Pons (tissue), 1 donor: Measurements from ENCODE around the gene IGSF8.
"Not testable (repeated sequence)": the region's sequence is repeated elsewhere in the genome, so short reads cannot be mapped to it uniquely, and the experiment has no call there.

Experiments
- DNase-seq: peaks from one replicate; pipeline ENCODE4 v3.0.0-alpha.2; 2016; ENCODE audit warnings: low spot score

Gene IGSF8

GRCh38 chr1:160127381-160127780 lies 29.0 kb upstream of the IGSF8 start:
- no peak for DNase-seq

GRCh38 chr1:160126342-160126741 lies 27.9 kb upstream of the IGSF8 start:
- not testable (repeated sequence) for DNase-seq

DNA sequence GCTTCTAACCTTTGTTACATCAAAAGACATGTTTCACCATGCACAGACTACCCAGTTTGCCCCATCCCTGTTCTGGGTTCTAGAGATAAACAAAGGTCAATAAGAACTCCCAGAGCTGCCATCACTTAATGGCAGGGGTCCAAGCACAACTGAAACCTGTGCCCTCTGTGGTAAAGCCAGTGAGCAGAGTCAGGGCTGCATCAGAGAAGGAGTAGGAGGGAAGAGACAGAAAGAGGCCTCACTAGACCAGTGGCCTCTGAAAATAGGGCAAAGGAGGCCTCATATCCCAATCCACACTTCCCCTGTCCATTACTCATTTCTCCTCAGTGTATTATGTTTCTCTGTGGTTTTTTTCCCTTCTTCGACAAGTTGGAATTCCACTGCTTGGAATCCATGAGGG lies 27.3 kb upstream of the IGSF8 start:
- DNase-seq = no peak

DNA sequence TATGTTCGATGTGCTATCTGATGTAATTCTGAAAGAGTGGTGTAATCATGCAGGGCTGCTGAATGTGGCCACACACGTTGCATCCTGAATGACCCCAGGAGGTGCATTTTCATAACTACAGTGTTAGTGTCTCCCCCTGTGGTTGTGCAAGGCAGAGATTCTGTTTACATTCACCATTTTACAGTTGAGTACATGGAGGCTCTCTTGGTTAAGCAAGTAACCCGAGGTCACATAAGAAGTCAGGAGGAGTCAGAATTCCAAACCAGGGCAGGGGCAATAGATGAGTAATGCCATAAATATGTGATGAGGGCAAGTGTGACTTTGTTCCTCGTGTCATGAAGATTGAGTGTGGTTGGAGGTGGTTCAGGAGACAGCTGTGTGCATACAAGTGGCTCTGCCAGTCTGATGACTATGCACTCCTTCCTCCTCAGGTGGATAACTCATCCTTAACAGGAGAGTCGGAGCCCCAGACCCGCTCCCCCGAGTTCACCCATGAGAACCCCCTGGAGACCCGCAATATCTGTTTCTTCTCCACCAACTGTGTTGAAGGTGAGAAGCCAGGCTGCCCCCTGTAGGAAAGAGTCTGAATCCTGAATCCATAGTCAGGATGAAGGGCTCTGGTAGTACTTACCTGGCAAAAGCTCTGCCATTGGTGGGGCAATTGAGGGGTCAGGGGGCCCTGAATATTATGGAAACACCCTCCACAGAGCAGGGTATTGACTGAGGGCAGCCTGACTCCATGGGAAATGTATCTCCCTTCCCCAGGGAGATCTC lies 26.5 kb upstream of the IGSF8 start:
- no peak for DNase-seq

GRCh38 chr1:160123726-160124125 lies 25.3 kb upstream of the IGSF8 start:
- DNase-seq = no peak

- DNase-seq = no peak
These were observed 24.6 kb upstream of the IGSF8 start for GRCh38 chr1:160122978-160123495.

DNA sequence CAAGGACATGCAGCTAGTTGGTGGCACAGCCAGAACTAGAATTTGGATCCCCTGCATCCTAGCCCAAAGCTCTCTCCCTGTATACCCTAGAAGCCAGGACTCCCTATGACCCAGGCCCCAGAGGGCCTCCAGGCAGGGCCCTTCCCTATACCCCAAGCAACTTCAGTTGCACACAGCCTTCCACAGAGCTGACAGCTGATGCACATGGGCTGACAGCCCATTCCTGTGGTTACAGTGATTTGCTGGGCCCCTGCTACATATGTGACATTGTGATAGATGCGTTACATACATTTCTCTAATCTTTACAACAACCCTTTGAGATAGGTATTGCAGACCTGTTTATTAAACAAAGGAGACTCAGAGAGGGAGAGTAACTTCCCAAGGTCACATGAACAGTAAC lies 23.0 kb upstream of the IGSF8 start:
- no peak for DNase-seq

DNA sequence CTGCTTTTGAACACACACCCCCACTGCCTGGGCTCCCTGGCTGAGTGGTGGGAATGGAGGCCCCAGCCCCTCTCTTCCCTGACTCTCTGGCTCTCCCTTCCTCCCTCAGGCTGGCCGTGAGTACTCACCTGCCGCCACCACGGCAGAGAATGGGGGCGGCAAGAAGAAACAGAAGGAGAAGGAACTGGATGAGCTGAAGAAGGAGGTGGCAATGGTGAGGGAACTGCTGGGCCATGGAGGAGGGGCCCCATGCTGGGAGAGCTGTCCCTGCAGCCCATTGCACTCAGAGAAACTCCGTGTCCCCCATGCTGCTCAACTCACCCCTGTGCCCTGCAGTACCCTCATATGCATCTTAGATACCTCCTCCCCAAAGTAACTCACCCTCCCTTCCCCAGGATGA lies 22.4 kb upstream of the IGSF8 start:
- no peak for DNase-seq

- DNase-seq = no peak
These were observed 20.5 kb upstream of the IGSF8 start for GRCh38 chr1:160118928-160119327.

DNA sequence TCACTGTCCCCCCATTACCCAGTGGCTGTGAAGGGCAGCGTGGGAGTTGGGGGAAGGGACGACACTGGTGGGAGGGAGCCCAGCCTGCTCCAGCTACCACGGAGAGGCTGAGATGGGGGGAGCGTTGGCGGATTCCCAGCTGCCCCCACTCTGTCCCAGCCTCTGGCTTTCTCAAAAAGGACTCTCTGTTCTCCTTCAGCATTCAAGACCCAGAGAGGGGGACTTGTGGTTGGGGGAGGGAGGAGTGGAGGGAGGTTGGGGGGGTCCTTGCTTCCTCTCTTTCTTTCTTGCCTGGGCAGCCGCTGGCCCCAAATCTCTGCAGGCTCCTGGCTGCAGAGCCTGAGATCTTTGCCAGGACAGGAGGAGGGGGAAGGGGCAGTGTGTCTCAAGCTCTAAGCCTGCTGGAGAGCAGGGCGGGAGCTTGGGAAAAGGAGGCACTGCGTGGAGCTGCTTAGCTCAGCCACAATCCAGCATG lies 19.3 kb upstream of the IGSF8 start:
- peak; percentile 81 for DNase-seq

- no peak for DNase-seq
These were observed 18.9 kb upstream of the IGSF8 start for GRCh38 chr1:160117300-160117699.

GRCh38 chr1:160116283-160117147 lies 18.1 kb upstream of the IGSF8 start:
- DNase-seq = no peak

DNA sequence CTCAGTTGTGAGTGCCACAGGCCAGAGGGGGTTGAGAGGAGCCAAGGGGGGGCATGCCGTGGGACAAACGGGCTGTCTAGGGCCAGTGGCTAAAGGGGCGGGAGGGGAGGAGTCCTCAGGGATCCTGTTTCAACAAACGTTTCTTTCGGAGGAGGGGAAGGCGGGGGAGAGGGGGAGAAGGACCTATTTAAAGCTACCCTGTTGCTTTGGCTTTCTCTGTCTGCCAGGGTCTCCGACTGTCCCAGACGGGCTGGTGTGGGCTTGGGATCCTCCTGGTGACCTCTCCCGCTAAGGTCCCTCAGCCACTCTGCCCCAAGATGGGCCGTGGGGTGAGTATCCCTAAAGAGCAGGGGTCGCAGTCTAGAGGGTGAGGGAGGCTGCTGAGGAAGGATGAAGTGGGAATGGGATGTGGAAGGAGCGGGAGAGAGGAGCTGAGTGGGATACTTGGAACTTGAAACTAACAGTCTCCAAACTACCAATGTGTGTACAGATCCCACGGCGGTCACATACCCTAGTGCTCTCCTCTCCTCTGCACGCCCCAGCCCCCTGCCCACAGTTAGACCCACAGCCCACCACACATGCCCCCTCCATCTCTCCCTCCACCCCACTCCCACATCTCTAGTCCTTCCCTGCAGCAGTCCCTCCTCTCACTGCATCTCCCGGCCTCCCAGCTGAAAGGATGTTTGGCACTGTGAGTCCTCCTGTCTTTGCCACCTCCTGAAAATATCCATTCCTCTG lies 17.3 kb upstream of the IGSF8 start, which contains the start of gene ATP1A2:
Gene ATP1A2 (plus strand): TSS at position 215 of the 738 bp plus-strand sequence. CDS start 103 bp downstream, at position 318.
- DNase-seq = no peak

DNA sequence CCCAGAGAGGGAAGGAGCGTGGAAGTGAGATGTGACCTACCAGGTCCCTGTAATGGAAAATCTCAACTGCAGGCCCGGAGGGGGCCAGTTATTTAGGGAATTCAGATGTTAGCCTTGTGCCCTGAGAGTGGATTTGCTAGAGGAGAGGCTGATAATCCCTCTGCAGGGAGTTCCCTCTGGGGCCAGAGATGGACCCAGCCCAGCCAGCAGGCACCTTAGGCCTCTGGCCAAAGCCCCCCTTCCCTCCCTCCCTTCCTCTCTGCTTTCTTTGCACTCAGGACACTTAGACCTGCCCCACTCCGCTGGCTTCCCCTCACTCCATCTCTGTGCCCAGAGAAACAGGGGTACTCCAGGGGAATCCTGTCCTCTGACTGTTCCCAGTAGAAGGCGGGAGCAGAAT lies 15.7 kb upstream of the IGSF8 start:
- DNase-seq = no peak

- DNase-seq = no peak
These were observed 15.0 kb upstream of the IGSF8 start for GRCh38 chr1:160113407-160113806.

GRCh38 chr1:160112357-160112756 lies 13.9 kb upstream of the IGSF8 start:
- no peak for DNase-seq

GRCh38 chr1:160111462-160111861 lies 13.0 kb upstream of the IGSF8 start:
- DNase-seq = not testable (repeated sequence)

DNA sequence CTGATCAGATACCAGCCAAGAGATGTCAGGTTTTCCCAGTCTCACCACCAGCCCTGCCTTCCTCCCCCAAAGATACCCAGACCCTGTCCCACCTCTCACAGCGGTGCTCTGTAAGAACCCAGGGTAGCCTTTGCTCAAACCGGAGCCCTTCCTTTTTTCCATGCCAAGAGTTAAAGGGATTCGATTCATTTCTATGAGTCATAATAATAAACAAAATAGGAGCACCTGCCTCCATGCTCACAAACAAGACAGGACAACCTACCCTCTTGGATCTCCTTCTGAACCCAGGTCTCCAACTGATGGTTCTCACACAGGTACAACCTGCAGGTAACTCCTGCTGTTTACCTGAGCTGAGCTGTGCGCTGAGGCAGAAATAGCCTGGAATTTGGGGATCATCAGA lies 11.3 kb upstream of the IGSF8 start:
- DNase-seq = no peak

- DNase-seq = peak; percentile 71
These were observed 10.7 kb upstream of the IGSF8 start for GRCh38 chr1:160108888-160109662.

DNA sequence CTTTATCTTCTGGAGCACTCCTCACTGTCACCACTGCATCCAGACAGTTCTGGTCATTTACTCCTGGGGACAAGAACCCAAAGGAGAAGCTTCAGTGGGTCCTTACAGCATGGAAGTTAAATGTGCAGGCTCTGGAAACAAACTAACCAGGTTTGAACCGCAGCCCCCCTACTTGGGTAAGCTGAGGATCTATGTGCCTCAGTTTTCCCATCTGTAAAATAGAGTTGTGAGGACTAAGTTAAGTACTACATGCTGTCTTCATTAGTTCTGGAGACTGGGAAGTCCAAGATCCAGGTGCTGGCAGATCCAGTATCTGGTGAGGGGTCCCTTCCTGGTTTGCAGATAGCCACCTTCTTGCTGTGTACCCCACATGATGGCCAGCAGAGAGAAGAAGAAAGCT lies 9.1 kb upstream of the IGSF8 start:
- DNase-seq = no peak

DNA sequence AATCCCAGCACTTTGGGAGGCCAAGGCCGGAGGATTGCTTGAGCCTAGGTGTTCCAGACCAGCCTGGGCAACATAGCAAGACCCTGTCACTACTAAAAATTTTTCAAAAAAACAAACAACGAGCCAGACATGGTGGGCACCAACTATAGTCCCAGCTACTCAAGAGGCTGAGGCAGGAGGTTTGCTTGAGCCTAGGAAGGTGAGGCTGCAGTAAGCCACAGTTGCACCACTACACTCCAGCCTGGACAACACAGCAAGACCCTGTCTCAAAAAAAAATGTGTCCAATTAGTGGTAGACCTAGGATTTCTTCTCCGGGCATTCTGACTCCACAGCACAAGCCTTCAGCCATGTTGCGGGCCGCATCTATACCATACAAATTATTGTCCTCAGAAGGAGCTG lies 6.7 kb upstream of the IGSF8 start:
- no peak for DNase-seq
